Activated naive CD4-positive, alpha-beta T cell treated with Interleukin-2 at 50 U/mL for 16 hours (primary cell): ENCODE data around the gene H1-8.

Experiments used
- DNase-seq: peaks from one replicate; pipeline ENCODE4 v3.0.0-alpha.2; 2020

Gene H1-8

GRCh38 chr3:129595544-129596193 lies 52.7 kb downstream of the H1-8 start:
- DNase-seq = no peak

- no peak for DNase-seq
Observed at GRCh38 chr3:129596194-129597086, 53.5 kb downstream of the H1-8 start.

- DNase-seq = no peak
Observed at GRCh38 chr3:129597087-129597999, 54.4 kb downstream of the H1-8 start.

GRCh38 chr3:129598000-129598381 lies 55.0 kb downstream of the H1-8 start:
- no peak for DNase-seq

GRCh38 chr3:129598484-129598883 lies 55.5 kb downstream of the H1-8 start:
- no peak for DNase-seq

- no peak for DNase-seq
Observed at GRCh38 chr3:129599073-129599472, 56.1 kb downstream of the H1-8 start.

GRCh38 chr3:129599607-129600006 lies 56.6 kb downstream of the H1-8 start:
- no peak for DNase-seq

GRCh38 chr3:129600348-129600747 lies 57.4 kb downstream of the H1-8 start:
- DNase-seq = no peak
